HG03439 (cell line): ENCODE results near the gene PPP2R5D.
"Not testable (repeated sequence)": the region's sequence is repeated elsewhere in the genome, so short reads cannot be mapped to it uniquely, and the experiment has no call there.

Source experiments
- ATAC-seq: cut with Tn5 transposase; IDR thresholded peaks from one replicate; pipeline ENCODE4 v1.9.1; 2021; ENCODE audit warnings: mild to moderate bottlenecking, moderate library complexity; ENCODE audit not compliant: unreplicated experiment

Gene PPP2R5D

DNA sequence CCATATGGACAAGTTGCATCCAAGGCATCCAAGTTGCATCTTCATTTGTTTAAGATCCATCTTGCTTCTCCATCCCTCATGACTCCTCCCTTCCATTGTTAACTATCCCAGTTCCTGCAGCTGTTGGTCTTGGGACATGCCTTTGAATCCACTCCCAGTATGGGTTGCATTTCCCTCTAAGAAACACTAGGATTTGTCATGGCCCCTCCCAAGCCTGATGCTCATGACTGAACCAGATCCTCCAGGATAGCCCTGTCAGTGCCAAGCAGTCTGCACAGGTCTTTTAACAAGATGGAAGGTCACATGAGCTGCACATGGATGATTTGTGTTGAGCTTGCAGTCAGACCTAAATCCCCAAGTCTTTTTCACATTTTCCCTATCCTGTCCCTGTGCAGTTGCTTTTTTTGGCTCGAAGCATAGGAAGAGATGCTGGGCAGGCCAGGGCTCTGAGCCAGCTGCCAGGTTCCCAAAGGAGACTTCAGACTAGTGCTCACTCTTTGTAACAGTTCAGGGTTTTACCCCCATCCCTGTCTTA is 4.2 kb downstream of the PPP2R5D start:
- ATAC-seq: no peak

DNA sequence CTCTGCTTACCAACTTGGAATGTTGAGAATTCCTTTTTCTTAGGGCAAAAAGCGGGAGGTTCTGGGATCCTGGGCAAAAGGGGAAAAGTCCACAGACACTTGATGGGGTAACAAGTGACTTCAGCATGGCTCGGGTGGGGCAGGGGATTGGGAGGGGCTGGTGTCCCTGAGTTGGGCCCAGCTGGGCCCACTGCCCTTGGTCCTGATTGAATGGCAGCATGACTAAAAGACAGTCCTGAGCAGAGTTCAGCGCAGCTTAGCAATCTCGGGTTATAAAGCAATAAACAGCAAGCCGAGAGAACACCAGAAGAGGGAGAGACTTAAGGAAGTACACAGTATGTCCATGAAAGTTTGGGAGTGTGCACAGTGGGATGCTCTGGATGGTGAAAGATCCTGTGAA is 5.6 kb downstream of the PPP2R5D start:
- ATAC-seq: no peak

DNA sequence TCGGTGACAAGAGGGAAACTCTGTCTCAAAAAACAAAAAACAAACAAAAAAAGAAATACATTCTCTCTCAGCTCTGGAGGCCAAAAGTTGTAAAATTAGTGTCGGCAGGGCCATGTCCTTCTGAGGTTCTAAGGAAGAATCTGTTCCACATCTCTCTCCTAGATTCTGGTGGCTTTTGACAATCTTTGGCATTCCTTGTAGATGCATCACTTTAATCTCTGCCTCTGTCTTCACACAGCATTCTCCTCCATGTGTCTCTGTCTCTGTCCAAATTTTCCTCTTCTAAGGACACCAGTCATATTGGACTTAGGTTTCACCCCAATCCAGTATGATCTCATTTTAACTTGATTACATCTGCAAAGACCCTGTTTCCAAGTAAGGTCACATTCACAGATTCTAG is 9.1 kb downstream of the PPP2R5D start:
- ATAC-seq: no peak

DNA sequence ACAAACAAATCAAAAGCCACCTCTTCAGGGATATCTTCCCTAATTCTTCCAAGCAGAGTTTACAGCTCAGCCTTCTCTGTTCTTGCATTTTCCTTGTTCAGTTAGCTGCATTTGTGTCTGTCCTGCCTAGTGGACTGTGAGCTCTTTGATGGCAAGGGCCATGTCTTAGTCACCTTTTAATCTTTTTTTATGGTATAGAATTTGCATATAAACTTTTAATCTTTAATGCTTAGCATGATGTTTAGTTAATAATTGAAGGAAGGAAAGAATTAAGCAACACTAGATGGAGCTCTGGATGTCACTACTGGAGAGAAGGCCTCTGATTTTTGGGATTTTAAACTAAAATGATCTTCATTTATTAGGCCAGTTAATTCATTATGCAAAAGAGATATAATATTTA is 12.1 kb downstream of the PPP2R5D start:
- ATAC-seq: no peak

DNA sequence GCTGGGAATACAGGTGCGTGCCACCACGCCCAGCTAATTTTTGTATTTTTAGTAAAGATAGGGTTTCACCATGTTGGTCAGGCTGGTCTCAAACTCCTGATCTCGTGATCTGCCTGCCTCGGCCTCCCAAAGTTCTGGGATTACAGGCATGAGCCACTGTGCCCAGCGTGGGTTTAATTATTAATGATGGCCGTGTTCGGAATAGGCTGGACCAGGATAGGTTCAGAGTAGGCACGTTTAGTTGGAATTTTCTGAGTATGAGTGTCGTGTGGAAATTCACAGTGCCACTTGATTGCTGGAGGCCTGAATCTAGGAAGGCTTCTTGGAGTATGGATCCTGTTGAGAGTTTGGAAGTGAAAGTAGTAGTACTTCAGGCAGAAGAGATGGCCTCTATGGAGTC is 13.8 kb downstream of the PPP2R5D start:
- not testable (repeated sequence) for ATAC-seq

DNA sequence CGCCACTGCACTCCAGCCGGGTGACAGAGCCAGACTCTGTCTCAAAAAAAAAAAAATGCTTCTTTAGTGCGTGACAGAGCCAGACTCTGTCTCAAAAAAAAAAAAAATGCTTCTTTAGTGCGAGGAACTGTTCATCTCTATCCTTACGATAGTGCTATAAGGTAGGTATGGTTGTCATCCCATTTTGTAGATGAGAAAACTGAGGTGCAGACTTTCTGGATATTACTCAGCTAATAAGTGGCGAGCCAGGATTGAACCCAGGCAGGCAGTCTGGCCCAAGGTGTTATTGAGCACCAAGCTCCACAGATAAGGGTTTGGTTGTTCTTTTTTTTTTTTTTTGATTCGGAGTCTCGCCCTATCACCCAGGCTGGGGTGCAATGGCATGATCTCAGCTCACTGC is 17.5 kb downstream of the PPP2R5D start:
- ATAC-seq: no peak

DNA sequence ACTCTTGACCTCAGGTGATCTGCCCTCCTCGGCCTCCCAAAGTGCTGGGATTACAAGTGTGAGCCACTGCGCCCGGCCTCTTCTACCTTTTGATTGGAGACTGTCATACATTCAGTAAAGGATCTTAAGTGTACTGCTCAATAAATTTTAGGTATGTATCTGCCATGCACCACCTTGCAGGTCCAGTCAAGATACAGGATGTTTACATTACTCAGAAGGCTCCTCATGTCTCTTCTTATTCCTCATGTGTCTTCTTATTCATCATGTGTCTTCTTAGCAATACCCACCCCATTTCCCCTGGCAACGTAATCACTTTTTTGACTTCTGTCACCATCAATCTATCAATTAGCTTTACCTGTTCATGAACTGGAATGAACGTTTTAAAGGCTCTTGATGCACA is 21.5 kb downstream of the PPP2R5D start:
- ATAC-seq: no peak

DNA sequence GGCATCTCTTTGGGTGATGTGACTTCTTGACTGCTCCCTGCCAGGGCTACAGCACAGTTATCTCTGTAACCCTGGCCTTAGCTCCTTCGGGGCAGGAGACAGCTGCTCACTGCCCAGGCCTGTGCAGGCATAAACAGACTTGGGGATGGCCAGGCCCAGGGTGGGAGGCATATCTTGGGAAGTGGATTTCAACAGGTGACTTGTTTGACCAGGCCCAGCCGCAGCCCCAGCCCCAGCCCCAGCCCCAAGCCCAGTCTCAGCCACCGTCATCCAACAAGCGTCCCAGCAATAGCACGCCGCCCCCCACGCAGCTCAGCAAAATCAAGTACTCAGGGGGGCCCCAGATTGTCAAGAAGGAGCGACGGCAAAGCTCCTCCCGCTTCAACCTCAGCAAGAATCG is 21.9 kb downstream of the PPP2R5D start:
- ATAC-seq: no peak

DNA sequence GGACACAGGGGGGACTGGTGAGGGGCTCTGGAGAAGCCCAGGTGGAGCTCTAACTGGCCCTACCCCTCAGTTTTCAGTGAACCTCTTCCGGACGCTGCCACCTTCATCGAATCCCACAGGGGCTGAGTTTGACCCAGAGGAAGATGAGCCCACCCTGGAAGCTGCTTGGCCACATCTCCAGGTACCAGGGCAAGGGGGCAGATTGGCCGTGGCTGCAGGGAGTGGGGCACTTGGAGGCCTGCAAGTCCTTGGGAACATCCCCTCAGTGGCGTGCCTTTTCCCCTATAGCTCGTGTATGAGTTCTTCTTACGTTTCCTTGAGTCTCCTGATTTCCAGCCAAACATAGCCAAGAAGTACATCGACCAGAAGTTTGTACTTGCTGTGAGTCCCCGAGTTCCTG is 22.8 kb downstream of the PPP2R5D start:
- no peak for ATAC-seq

DNA sequence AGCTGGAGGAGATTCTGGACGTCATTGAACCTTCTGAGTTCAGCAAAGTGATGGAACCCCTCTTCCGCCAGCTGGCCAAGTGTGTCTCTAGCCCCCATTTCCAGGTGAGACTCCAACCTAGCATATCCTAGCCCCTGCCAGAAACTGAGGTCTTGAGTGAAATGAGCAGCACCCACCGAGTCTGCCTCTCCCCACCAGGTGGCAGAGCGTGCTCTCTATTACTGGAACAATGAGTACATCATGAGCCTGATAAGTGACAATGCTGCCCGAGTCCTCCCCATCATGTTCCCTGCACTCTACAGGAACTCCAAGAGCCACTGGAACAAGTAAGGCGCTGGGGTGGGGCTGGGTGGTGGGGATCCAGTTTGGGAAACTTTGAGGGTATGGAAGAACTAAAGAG is 24.8 kb downstream of the PPP2R5D start:
- ATAC-seq: no peak

DNA sequence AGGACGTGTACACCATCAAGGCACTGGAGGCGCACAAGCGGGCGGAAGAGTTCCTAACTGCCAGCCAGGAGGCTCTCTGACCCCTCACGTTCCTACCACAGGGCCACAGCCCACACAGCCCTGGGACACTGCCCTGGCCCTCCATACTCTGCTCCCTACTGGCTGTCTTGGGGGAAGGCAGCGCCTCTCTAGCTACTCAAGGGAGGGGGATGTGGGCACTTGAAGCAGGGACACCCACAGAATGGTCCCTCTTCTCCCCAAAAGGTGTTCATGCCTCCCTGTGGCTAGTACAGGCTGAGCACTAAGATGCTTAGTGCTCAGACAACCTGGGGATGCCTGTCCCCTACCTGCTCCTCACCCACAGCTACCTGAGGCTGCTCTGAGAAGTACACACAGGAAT is 26.8 kb downstream of the PPP2R5D start:
- no peak for ATAC-seq

DNA sequence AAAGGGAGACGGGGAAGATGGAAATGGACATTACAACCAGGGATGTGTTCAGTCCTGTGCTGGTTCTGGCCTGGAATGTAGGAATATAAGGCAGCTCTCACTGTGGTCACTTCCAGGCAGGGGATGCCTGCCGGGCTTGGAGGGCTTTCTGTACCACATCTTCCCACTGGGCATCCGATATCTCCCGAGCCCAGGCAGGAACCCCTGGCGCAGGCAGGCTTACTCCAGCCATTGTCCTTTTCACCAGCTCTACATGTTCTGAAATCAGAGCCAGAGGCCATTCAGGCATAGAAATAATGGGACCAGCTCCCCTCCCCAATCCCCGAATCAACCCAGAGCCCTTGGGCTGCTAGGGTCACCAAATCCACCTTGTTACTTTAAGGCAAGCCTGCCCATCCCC is 28.0 kb downstream of the PPP2R5D start:
- ATAC-seq: no peak

DNA sequence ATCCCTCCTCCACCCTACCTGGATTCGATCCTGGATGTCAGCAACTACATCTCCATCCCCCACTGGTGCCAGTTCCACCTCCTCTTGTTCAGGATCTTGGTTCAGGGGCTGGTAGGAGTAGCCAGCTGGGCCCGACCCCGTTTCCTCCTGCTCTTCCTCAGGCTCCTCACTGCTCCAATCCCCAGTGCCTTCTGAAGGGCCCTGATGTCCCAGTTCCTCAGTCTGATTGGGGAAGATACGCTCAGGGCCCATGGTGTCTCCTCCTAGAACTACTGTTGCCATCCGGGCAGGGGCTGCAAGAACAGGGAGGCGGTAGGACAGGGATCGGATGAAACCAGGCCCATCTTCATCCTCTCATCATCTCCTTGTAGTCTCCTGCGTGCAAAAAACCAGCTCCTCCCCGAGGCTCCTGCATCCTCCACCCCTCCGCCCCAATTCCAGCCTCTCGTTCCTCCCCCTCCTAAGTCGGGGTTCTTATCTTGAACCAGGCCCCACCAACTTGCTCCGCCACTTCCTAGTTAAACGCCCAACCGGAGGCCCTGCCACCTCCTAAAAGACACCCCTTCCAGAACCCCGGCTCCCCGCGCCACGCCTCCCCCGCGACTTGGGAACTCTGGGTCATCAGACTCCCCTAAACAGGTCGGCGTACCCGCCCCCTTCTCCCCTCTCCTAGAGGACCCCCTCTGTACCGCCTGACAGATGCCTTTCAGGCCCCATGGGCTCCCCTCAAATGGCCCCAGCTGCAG is 28.9 kb downstream of the PPP2R5D start:
- ATAC-seq: peak; percentile 0

DNA sequence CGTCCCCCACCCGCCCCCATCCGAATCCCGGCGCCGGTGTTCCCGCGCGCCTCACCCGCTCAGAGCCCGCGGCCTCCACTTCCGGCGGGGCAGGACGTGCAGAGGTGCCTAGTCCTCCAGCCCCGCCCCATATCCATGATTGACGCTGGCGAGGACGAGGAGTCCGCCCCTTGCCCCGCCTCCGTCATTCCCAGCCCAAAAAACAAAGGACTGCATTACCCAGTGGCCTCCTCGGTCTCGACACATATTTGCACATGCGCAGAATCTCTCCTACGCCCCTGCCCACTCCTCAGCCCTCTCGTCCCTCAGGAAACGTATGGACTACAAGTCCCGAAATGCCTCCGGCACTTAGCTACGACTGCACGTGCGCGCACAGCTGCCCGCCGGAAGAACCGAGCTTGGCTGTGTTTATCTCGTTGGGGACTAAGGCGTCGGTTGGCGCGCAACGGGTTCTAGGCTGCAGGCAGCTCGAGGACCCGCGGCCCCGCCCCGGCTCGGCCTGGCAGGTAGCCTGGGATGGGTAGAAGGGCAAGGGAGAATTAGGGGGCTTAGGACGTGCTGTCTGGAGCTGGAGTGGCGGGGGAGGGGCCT is 29.6 kb downstream of the PPP2R5D start, which contains the start of the genes KLHDC3 and MEA1:
Gene KLHDC3, plus strand, starts transcription at position 407 of the 591 bp plus-strand sequence. CDS start 2,944 bp downstream, outside the sequence.
Gene MEA1, minus strand, starts transcription at position 104 of the 591 bp plus-strand sequence. CDS start 133 bp downstream, outside the sequence.
- peak; percentile 92 for ATAC-seq

DNA sequence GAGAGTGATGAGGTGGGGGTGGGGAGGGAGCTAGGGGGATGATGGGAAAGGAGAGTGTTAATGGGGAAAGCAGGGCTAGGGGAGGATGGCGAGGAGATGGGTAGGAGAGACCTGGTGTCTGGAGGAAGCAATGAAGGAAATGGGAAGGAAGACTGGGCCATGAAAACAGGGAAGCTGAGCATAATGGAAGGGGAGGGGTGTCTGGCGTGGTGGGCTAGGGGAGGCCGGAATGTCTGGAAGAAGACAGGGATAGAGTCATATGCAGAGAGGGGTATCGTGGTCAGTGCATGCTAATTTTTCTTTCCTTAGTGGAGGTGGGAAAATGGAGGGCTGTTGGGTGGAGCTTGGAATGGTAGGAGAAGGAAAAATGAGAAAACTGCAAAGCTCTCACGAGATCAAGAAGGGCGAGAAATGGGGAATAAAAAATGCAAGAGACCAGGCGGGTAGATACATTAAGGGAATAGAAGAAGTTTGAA is 30.1 kb downstream of the PPP2R5D start:
- ATAC-seq: no peak

DNA sequence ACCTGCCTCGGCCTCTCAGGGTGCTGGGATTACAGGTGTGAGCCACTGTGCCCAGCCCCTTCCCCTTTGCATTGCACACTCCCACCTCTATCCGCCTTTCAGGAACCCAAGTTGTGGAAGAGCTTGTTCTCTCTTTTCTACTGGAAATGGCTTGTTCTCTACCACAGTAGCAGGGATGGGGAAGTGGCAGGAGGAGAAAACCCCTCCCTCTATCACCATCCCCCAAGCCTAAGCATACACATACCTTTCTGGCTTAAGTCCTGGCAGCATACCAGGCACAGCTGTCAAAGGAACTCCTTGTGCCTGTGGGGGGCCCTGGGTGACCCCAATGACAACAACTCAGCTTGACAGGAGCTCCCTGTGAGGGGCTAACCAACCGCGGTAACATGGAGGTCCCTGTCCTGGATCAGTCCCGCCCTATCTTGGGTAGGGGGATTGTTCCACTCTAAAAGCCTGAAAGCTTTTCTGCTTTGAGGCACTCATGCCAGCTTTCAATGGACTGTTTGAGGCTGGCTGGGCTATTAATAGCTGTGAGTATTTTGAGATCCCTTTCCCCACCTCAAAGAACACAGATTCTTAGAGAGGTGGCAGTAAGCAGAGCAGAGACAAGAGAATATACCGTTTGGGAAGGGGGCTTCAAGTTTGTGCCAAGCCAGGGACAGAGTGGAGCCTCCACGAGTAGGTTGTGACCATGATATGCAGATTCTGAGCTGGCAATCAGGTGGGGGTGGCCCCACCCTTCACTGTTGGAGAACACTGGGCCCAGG is 32.0 kb downstream of the PPP2R5D start:
- ATAC-seq: no peak

DNA sequence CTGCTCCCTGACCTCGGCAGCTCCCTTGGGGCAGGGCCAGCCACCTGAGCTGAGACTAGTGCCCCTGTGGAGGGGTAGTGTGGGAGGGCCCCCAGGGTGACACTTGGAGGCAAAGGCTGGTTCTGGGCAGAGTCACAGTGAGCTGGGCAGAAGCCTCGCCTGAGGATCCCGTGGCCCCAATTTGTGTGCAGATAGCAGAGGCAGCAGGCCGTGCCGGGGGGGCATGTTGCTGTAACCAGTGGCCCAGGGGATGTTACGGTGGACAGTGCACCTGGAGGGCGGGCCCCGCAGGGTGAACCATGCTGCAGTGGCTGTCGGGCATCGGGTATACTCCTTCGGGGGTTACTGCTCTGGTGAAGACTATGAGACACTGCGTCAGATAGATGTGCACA is 32.6 kb downstream of the PPP2R5D start:
- ATAC-seq: no peak

DNA sequence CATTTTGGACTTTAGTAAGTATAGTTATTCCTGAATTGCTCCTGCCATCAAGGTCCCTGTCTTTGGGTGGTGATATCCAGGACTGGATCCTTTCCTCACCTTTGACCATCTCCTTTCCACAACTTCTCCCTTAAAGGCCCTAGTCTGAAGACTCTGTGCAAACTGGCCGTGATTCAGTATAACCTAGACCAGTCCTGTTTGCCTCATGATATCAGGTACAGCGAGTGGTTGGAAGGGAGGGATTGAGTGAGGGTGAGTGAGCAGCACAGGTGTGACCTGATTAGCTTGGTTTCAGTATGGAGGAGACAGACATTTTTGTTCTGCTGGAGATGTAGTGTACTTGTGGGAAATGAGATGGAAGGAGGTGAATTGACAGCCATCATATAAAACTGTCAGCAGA is 34.8 kb downstream of the PPP2R5D start:
- no peak for ATAC-seq

DNA sequence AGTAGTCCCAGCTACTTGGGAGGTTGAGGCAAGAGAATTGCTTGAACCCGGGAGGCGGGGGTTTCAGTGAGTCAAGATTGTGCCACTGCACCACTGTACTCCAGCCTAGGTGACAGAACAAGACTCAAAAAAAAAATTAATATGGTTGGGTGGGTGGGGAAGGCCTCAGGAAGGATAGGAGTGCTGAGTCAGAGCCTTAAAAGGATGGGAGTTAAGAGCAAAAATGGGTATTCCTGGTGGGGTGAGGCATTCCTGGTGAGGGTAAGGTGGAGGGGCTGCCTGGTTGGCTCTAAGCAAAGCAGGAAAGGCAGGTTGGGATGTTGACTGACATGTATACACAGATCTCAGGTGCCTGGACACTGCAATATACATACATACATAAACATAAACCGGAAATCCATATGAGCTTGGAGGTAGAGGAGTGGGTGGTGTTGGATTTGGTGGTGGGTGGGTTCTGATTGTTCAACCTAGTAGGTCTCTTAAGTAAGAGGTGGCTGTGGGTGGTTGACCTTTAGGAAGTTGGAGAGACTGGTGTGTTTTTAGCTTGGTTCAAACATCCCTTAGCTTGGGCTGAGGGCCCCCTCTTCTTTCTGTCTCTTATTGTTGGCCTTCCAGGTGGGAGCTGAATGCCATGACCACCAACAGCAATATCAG is 35.8 kb downstream of the PPP2R5D start:
- ATAC-seq: no peak

DNA sequence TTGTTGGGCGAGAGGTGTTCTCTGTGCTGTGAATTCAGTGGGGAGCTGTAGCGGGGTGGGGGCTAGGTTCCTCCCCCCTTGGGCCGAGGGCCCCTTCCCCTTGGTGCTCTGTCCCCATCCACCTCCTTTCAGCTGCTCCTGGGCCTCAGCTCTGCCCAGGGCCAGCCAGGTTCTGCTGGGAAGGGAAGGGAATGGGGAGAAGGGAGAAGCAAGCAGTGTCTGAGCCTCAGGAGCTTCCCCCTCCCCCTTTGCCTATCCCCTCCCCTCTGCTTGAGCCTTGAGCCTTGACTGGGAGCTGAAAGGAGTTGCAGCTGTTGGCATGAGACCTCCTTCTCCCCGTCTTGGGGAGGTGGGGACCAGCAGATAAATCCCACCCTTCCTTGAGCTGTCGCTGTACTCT is 36.5 kb downstream of the PPP2R5D start:
- no peak for ATAC-seq
